ENCODE data around the gene NPDC1. TPM values are rescaled to one million over a fixed set of nuclear protein-coding genes. Genes with fewer than 3 reads are reported as not detected.

Gene NPDC1, protein sequence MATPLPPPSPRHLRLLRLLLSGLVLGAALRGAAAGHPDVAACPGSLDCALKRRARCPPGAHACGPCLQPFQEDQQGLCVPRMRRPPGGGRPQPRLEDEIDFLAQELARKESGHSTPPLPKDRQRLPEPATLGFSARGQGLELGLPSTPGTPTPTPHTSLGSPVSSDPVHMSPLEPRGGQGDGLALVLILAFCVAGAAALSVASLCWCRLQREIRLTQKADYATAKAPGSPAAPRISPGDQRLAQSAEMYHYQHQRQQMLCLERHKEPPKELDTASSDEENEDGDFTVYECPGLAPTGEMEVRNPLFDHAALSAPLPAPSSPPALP
- 23.8 and 31.6 TPM in 2 replicates for total RNA-seq (ENCODE audit: low replicate concordance)

DNA sequence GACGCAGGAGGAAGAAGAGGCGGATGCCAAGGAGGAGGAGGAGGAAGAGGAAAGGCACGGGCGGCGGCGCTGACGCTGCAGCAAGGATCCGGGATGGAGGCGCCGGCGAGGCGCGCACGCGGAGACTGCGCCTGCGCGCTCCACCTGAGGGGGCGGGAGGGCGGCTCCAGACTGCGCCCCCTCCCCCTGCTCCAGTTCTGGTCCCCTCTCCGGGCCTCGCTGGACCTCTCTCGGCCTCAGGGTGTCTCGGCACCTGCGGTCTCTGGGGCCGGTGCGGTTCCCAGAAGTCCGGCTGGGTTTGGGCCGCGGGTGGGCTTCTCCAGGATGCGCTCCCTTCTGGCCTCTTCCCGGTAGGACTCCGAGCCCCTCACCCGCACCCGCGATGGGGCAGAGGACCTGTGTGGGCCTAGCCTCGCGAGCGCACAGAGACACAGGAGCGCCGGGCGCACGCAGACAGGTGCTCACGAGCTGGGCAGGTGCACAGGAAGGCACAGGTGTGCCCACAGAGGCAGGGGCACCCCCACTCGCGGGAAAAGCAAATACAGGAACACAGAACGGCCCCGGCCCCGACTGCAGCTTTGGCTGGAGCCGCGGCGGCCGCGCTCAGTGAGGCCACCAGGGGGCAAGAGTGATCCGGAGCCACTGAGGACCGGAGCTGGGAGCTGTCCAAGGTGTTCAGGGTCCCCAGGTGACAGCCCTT, at the start of gene NPDC1:
Gene NPDC1 (minus strand): TSS at position 90 of the 700 bp plus-strand sequence. CDS start 188 bp downstream, outside the sequence.
- TF ChIP-seq, protein P1, sequence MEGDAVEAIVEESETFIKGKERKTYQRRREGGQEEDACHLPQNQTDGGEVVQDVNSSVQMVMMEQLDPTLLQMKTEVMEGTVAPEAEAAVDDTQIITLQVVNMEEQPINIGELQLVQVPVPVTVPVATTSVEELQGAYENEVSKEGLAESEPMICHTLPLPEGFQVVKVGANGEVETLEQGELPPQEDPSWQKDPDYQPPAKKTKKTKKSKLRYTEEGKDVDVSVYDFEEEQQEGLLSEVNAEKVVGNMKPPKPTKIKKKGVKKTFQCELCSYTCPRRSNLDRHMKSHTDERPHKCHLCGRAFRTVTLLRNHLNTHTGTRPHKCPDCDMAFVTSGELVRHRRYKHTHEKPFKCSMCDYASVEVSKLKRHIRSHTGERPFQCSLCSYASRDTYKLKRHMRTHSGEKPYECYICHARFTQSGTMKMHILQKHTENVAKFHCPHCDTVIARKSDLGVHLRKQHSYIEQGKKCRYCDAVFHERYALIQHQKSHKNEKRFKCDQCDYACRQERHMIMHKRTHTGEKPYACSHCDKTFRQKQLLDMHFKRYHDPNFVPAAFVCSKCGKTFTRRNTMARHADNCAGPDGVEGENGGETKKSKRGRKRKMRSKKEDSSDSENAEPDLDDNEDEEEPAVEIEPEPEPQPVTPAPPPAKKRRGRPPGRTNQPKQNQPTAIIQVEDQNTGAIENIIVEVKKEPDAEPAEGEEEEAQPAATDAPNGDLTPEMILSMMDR (IDR thresholded peaks at IDR 0.05; ENCODE audit: insufficient read depth, low read length): peak; percentile 92
- DNase-seq (ENCODE audit: low read depth): peak; percentile 69
- peak within 1 kb of the TSS; percentile 76 for H3K4me3 ChIP-seq (ENCODE audit: low read depth, low read length)

DNA sequence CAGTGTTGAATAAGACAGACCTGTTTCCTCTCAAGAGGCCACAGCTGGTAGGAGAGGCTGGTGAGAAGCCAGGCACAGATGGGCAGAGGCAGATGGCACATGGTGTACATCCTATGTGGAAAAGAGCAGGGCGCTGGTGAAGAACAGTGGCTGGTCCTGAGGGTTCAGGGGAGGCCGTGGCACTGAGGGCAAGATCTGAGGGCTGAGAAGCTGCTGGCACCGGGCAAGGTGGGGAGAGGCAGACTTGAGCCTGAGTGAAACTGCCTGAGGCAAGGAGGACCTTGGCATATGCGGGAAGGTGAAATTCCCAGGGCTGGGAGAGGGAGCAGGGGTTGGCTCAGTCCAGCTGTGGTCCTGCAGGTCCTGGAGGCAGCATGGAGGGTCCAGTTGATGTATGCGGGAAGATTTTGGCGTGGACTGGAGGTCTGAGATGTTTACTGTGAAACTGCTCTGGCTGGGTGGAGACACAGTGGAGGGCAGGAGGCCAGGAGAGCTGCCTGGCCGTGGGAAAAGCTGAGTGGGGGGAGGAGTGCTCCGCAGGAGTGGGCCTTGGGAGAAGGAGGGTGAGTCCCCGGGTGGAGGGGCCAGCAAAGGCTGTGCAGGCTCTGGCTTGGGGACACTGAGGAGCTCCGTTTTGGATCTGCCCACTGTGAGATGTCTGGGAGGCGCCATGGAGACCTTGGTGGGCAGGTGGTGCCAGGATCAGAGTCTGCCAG, 43.4 kb upstream of the NPDC1 start:
- TF ChIP-seq, protein P1 (IDR thresholded peaks at IDR 0.05; ENCODE audit: insufficient read depth, low read length): no peak

DNA sequence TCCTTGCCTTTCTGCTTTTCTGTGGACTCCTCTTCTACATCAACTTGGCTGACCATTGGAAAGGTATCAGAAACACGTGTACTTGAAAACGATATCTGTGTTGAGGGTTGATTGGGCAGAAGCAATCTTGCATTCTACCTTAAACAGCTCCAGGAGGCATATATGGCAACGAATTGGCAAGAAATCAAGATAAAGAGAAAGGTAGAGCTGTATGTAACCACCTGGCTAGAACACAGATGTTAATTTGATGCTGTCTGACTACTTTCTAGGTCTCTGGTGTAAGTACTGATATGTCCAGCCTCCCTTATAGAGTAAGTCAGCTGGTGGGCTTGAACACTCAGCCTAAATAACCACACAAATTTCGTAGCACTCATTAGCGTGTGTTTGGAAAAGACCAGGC, 42.1 kb upstream of the NPDC1 start:
- H3K4me3 ChIP-seq (ENCODE audit: low read depth, low read length): peak overlapping the region; percentile 76
- DNase-seq (ENCODE audit: low read depth): no peak
- TF ChIP-seq, protein P1 (IDR thresholded peaks at IDR 0.05; ENCODE audit: insufficient read depth, low read length): no peak

More for the DNA sequence above, 43.4 kb upstream of the NPDC1 start:
- no peak overlapping the region for H3K4me3 ChIP-seq (ENCODE audit: low read depth, low read length)
- no peak for DNase-seq (ENCODE audit: low read depth)

DNA sequence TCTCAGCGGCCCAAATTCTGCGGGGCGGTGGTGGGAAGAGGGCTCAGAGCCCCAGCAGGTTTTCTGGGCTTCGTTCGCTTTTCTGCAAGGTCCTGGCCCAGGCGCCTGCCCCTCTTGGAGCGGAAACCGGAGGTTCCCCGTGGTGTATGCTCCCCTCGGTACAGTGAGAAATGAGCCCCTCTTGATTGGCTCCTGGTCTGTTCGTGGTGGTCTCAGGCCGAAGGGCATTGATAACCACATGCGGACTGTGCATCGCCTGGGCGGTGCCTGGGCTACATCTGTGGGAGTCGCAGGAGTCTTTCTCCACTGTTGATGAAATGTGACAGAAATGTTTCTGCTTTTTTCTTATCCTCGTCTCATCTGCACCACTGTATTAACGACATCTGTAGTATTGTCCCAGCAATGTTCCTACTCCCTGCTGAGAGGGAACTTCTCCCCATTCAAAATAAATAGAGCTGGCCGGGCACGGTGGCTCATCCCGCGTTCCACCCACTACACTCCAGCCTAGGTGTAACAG, 41.5 kb upstream of the NPDC1 start:
- H3K4me3 ChIP-seq (ENCODE audit: low read depth, low read length): peak overlapping the region; percentile 76
- TF ChIP-seq, protein P1 (IDR thresholded peaks at IDR 0.05; ENCODE audit: insufficient read depth, low read length): no peak
- DNase-seq (ENCODE audit: low read depth): no peak

DNA sequence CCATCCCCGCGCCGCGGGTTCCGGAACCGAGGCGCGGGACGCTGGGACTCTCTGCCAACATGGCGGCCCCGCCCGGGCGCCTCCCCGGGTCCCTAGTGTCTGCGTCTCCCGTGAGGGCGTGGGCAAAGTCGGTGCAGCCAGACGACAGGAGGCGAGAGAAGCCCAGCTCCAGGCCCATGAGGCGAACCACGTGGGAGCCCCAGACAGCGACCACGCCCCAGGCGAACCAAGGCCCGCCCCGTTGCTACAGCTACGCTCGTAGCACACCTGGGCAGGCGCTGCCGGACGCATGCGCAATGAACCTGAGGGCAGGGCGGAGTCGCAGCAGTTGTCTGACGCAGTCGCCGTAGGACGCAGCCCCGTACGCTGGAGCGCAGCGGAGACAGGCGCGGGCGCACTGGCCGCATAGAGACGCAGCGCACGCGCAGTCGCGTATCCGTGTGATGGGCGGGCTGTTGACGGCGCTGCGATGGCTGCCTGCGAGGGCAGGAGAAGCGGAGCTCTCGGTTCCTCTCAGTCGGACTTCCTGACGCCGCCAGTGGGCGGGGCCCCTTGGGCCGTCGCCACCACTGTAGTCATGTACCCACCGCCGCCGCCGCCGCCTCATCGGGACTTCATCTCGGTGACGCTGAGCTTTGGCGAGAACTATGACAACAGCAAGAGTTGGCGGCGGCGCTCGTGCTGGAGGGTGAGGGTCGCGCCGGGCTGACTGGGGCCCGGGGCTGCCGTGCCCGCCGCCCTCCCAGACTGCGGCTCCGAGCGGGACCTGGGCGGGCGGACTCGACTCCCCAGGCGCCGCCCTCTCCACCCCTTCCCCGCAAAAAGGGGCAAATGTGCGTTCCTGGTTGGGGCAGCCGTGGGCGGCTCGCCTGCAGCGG, 40.8 kb upstream of the NPDC1 start, which contains the start of gene MAN1B1:
Gene MAN1B1 (plus strand): TSS at position 455 of the 878 bp plus-strand sequence. CDS start 15 bp downstream, at position 470.
- DNase-seq (ENCODE audit: low read depth): peak; percentile 99
- H3K4me3 ChIP-seq (ENCODE audit: low read depth, low read length): peak within 1 kb of the TSS; percentile 76

More for the DNA sequence above, 40.8 kb upstream of the NPDC1 start, which contains the start of gene MAN1B1:
- TF ChIP-seq, protein P1 (IDR thresholded peaks at IDR 0.05; ENCODE audit: insufficient read depth, low read length): no peak

Data from fibroblast of the aortic adventitia (primary cell).